ENCODE results near the gene PMM2.

- TF ChIP-seq CTCF (IDR thresholded peaks at IDR 0.05) (no peak), EZH2 (IDR thresholded peaks at IDR 0.05; ENCODE audit: borderline replicate concordance, insufficient read depth, low read depth, low read length, poor library complexity, severe bottlenecking) (no peak)
Observed at GRCh38 chr16:8854298-8854948, 56.8 kb downstream of the PMM2 start.

All from B cell (primary cell).